ENCODE measurements around the gene C21orf91.

DNA sequence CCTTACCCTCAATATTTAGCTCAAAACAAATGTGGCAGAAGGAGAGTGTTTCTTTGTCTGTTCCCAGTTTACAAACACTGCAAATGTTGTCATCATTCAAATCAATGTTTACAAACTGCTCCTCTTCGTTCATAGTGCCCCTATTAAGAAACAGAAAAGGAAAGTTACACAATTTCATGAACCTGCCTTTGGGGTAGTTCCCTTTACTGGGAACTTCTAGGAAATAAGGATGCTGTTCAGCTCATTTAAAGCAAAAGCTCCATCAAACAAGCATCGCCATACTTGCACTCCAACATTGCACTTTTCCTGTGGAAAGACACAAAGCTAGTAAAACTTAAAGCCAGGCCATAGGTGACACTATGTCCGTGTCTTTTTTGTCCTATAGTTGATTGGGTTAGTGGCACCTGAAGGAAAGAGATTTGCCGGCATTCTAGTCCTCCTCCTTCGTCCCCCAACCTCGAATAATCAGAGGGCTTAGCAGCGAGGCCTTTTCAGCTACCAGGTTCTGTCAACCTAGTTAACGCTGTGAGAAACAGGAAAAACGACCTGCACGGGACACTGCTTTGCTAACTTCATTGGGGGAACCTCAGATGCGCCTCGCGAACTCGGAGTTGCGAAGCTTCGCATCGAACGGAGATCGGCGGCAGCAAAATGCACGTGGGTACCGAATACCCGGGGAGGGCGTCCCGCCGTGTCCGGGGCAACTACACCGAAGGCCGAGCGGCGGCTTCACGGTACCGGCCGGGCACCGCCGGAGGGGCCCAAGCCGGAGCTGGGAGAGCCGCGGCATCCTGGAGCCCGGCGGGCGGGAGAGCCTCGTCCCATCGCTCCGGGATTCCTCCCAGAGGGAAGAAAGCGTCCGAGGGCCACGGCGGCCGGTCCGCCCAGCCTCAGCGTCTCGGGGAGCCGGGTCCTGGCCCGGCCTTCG is 706 bp downstream of the C21orf91 start:
- TF ChIP-seq GABPB1 (CRISPR knock-in tag; IDR thresholded peaks at IDR 0.05) (no peak), FOXJ3 (CRISPR knock-in tag; IDR thresholded peaks at IDR 0.05; ENCODE audit: borderline replicate concordance) (no peak)
- TF ChIP-seq, protein P1, sequence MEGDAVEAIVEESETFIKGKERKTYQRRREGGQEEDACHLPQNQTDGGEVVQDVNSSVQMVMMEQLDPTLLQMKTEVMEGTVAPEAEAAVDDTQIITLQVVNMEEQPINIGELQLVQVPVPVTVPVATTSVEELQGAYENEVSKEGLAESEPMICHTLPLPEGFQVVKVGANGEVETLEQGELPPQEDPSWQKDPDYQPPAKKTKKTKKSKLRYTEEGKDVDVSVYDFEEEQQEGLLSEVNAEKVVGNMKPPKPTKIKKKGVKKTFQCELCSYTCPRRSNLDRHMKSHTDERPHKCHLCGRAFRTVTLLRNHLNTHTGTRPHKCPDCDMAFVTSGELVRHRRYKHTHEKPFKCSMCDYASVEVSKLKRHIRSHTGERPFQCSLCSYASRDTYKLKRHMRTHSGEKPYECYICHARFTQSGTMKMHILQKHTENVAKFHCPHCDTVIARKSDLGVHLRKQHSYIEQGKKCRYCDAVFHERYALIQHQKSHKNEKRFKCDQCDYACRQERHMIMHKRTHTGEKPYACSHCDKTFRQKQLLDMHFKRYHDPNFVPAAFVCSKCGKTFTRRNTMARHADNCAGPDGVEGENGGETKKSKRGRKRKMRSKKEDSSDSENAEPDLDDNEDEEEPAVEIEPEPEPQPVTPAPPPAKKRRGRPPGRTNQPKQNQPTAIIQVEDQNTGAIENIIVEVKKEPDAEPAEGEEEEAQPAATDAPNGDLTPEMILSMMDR (IDR thresholded peaks at IDR 0.05), result no peak
- TF ChIP-seq, protein P2, sequence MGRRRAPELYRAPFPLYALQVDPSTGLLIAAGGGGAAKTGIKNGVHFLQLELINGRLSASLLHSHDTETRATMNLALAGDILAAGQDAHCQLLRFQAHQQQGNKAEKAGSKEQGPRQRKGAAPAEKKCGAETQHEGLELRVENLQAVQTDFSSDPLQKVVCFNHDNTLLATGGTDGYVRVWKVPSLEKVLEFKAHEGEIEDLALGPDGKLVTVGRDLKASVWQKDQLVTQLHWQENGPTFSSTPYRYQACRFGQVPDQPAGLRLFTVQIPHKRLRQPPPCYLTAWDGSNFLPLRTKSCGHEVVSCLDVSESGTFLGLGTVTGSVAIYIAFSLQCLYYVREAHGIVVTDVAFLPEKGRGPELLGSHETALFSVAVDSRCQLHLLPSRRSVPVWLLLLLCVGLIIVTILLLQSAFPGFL (CRISPR knock-in tag; IDR thresholded peaks at IDR 0.05; ENCODE audit: borderline replicate concordance), result no peak
- TF ChIP-seq, protein P3, sequence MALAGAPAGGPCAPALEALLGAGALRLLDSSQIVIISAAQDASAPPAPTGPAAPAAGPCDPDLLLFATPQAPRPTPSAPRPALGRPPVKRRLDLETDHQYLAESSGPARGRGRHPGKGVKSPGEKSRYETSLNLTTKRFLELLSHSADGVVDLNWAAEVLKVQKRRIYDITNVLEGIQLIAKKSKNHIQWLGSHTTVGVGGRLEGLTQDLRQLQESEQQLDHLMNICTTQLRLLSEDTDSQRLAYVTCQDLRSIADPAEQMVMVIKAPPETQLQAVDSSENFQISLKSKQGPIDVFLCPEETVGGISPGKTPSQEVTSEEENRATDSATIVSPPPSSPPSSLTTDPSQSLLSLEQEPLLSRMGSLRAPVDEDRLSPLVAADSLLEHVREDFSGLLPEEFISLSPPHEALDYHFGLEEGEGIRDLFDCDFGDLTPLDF (CRISPR knock-in tag; IDR thresholded peaks at IDR 0.05), result no peak
- TF ChIP-seq, protein P4, sequence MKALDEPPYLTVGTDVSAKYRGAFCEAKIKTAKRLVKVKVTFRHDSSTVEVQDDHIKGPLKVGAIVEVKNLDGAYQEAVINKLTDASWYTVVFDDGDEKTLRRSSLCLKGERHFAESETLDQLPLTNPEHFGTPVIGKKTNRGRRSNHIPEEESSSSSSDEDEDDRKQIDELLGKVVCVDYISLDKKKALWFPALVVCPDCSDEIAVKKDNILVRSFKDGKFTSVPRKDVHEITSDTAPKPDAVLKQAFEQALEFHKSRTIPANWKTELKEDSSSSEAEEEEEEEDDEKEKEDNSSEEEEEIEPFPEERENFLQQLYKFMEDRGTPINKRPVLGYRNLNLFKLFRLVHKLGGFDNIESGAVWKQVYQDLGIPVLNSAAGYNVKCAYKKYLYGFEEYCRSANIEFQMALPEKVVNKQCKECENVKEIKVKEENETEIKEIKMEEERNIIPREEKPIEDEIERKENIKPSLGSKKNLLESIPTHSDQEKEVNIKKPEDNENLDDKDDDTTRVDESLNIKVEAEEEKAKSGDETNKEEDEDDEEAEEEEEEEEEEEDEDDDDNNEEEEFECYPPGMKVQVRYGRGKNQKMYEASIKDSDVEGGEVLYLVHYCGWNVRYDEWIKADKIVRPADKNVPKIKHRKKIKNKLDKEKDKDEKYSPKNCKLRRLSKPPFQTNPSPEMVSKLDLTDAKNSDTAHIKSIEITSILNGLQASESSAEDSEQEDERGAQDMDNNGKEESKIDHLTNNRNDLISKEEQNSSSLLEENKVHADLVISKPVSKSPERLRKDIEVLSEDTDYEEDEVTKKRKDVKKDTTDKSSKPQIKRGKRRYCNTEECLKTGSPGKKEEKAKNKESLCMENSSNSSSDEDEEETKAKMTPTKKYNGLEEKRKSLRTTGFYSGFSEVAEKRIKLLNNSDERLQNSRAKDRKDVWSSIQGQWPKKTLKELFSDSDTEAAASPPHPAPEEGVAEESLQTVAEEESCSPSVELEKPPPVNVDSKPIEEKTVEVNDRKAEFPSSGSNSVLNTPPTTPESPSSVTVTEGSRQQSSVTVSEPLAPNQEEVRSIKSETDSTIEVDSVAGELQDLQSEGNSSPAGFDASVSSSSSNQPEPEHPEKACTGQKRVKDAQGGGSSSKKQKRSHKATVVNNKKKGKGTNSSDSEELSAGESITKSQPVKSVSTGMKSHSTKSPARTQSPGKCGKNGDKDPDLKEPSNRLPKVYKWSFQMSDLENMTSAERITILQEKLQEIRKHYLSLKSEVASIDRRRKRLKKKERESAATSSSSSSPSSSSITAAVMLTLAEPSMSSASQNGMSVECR (CRISPR knock-in tag; IDR thresholded peaks at IDR 0.05; ENCODE audit: borderline replicate concordance), result no peak
- TF ChIP-seq, protein P5, sequence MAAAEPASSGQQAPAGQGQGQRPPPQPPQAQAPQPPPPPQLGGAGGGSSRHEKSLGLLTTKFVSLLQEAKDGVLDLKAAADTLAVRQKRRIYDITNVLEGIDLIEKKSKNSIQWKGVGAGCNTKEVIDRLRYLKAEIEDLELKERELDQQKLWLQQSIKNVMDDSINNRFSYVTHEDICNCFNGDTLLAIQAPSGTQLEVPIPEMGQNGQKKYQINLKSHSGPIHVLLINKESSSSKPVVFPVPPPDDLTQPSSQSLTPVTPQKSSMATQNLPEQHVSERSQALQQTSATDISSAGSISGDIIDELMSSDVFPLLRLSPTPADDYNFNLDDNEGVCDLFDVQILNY (CRISPR knock-in tag; IDR thresholded peaks at IDR 0.05), result no peak; the same call in 1 of the 2 replicates
